Caco-2 (cell line): ENCODE measurements around the gene MT1M. TPM values are rescaled to one million over a fixed set of nuclear protein-coding genes. Genes with fewer than 3 reads are reported as not detected.
"Not testable (repeated sequence)": the region's sequence is repeated elsewhere in the genome, so short reads cannot be mapped to it uniquely, and the experiment has no call there.

Experiments
- Bru-seq: library from RNA; stranded (reverse); fragments of 400-500 nt; gene quantifications from one replicate; lab custom pipeline; 2021; lab: Mats Ljungman, UMichigan
- BruChase-seq, 2 experiments: library from RNA; stranded (reverse); fragments of 400-500 nt; gene quantifications; one replicate each; lab custom pipeline; 2021; lab: Mats Ljungman, UMichigan
- BruUV-seq: library from RNA; stranded (reverse); fragments of 400-500 nt; replicated peaks from 2 replicates; lab custom pipeline; 2021; lab: Mats Ljungman, UMichigan
- CTCF ChIA-PET: fragments of 300-600 bp; sonication (Branson Sonifier 250); formaldehyde crosslinking; loops from one replicate; lab custom pipeline; 2022; ENCODE audit warnings: antibody characterized with exemption; lab: Charles Lee
- POLR2A ChIA-PET: fragments of 300-600 bp; sonication (Branson Sonifier 250); formaldehyde crosslinking; loops from one replicate; lab custom pipeline; 2022; ENCODE audit warnings: antibody characterized with exemption; lab: Charles Lee
- DNase-seq, 2 experiments: peaks; one replicate each; pipeline versions ENCODE4 v3.0.0 to v3.0.0-alpha.2; 2020 to 2022
- H3K27me3 ChIP-seq: replicated peaks from 2 replicates; pipeline ENCODE4 v1.6.0; 2011; ENCODE audit warnings: low read length; ENCODE audit not compliant: control insufficient read depth, insufficient read depth
- H3K36me3 ChIP-seq: 2 replicates; pipeline ENCODE4 v1.5.1; 2011; ENCODE audit warnings: low read length; ENCODE audit not compliant: control insufficient read depth, insufficient read depth
- H3K4me1 ChIP-seq: fragments of 250-450 bp; sonication (Bioruptor Pico); 2 replicates; pipeline ENCODE4 v1.5.1; 2020; ENCODE audit warnings: mild to moderate bottlenecking
- H3K4me3 ChIP-seq: 2 replicates; pipeline ENCODE4 v1.5.1; 2011; ENCODE audit warnings: low read depth, mild to moderate bottlenecking, control low read depth, low read length
- H3K9me3 ChIP-seq: fragments of 250-450 bp; sonication (Bioruptor Pico); 2 replicates; pipeline ENCODE4 v1.5.1; 2020; ENCODE audit warnings: mild to moderate bottlenecking, moderate library complexity
- H3K27ac Mint-ChIP-seq: one replicate; pipeline ENCODE4 v1.8.0; 2022; ENCODE audit warnings: mixed read lengths; ENCODE audit not compliant: unreplicated experiment
- H3K27me3 Mint-ChIP-seq: one replicate; pipeline ENCODE4 v1.8.0; 2022; ENCODE audit warnings: mixed read lengths; ENCODE audit not compliant: insufficient read depth, unreplicated experiment
- H3K36me3 Mint-ChIP-seq: one replicate; pipeline ENCODE4 v1.8.0; 2022; ENCODE audit warnings: mild to moderate bottlenecking, mixed read lengths; ENCODE audit not compliant: insufficient read depth, unreplicated experiment
- H3K4me1 Mint-ChIP-seq: one replicate; pipeline ENCODE4 v1.8.0; 2022; ENCODE audit warnings: low read depth, mixed read lengths; ENCODE audit not compliant: unreplicated experiment
- H3K4me3 Mint-ChIP-seq: one replicate; pipeline ENCODE4 v1.8.0; 2022; ENCODE audit warnings: mild to moderate bottlenecking, moderate library complexity, mixed read lengths; ENCODE audit not compliant: unreplicated experiment
- H3K9me3 Mint-ChIP-seq: one replicate; pipeline ENCODE4 v1.8.0; 2022; ENCODE audit warnings: mixed read lengths; ENCODE audit not compliant: unreplicated experiment
- CTCF ChIP-seq, 2 experiments: fragments of 200-600 bp in 1 of 2; IDR thresholded peaks; 1 replicate in 1 of 2; 2 replicates in 1 of 2; pipeline versions ENCODE4 v1.5.1 to v1.8.0; 2011 to 2022; ENCODE audit warnings: antibody characterized with exemption in 1 of 2, control low read depth in 1 of 2, inconsistent platforms in 1 of 2, low read depth in 1 of 2, low read length in 1 of 2, mild to moderate bottlenecking in 1 of 2, moderate library complexity in 1 of 2; ENCODE audit not compliant: insufficient read depth in 1 of 2, severe bottlenecking in 1 of 2, unreplicated experiment in 1 of 2
- intact Hi-C: fragments of 100-400 bp; cut with micrococcal nuclease; formaldehyde crosslinking; loops from one replicate; pipeline ENCODE4 v1.10.0; 2022; ENCODE audit not compliant: unreplicated experiment
- long read RNA-seq: library from polyadenylated mRNA; stranded (forward); transcript quantifications from one replicate; pipeline ENCODE4 v2.0.0, GENCODE V29; 2022
- total RNA-seq: library from RNA; stranded (reverse); gene quantifications from 2 replicates; pipeline ENCODE4 v1.2.3, GENCODE V29; 2022

Gene MT1M
- total RNA-seq (not detected in 2 replicates), Bru-seq, nascent RNA (not detected), BruChase-seq, experiment 1, labeled RNA remaining after a 2-hour chase (not detected), BruChase-seq, experiment 2, labeled RNA remaining after a 6-hour chase (not detected)
- long read RNA-seq: 0 reads

- no peaks in the 10 kb centered on the region for H3K9me3 ChIP-seq
- Mint-ChIP-seq H3K4me3 (peak within 1 kb of the TSS; percentile 76), H3K36me3 (no peaks in the 10 kb centered on the region), H3K9me3 (no peaks in the 10 kb centered on the region), H3K4me1 (peaks cover 5% of the 10 kb centered on the region), H3K27me3 (peaks cover 28% of the 10 kb centered on the region), H3K27ac (no peak within 1 kb of the TSS)
- ChIA-PET POLR2A (no interaction called here), CTCF (no interaction called here)
- H3K4me3 ChIP-seq: peak within 1 kb of the TSS; percentile 26
- no TSS peak for BruUV-seq
- no peak for TF ChIP-seq CTCF (IDR thresholded peaks at IDR 0.05; ENCODE audit: insufficient read depth in 1 of 2, low read depth in 1 of 2, low read length in 1 of 2, severe bottlenecking in 1 of 2, unreplicated experiment in 1 of 2)
- no peak for DNase-seq
- H3K36me3 ChIP-seq: no peaks in the 10 kb centered on the region
- intact Hi-C loops: no loop called here
- peaks cover 8% of the 10 kb centered on the region for H3K27me3 ChIP-seq
- no peaks in the 10 kb centered on the region for H3K4me1 ChIP-seq
Measured at GRCh38 chr16:56632156-56632847, at the start of gene MT1M. Gene MT1M, plus strand, starts transcription at chr16:56632659. Its CDS starts 73 bp downstream, at chr16:56632732.

GRCh38 chr16:56582911-56583310 is 49.5 kb upstream of the MT1M start:
- H3K4me1 ChIP-seq, H3K36me3 ChIP-seq, intact Hi-C loops, H3K36me3 Mint-ChIP-seq, H3K9me3 ChIP-seq, DNase-seq, H3K4me3 ChIP-seq, POLR2A ChIA-PET, H3K9me3 Mint-ChIP-seq, H3K4me3 Mint-ChIP-seq, H3K27ac Mint-ChIP-seq, BruUV-seq, H3K27me3 ChIP-seq, H3K4me1 Mint-ChIP-seq: not testable (repeated sequence)
- CTCF ChIA-PET: interaction anchor here (1.5 kb wide), 1 partner anchor 18 kb away, joined by 3 read pairs; no protein-coding TSS in a partner anchor
- peaks cover 12% of the 10 kb centered on the region for H3K27me3 Mint-ChIP-seq

GRCh38 chr16:56583351-56584168 is 48.9 kb upstream of the MT1M start:
- TF ChIP-seq CTCF (IDR thresholded peaks at IDR 0.05; ENCODE audit: insufficient read depth in 1 of 2, low read depth in 1 of 2, low read length in 1 of 2, severe bottlenecking in 1 of 2, unreplicated experiment in 1 of 2): no peak
- no peaks in the 10 kb centered on the region for H3K27me3 ChIP-seq
- Mint-ChIP-seq H3K36me3 (no peaks in the 10 kb centered on the region), H3K27ac (no peak overlapping the region), H3K4me1 (no peaks in the 10 kb centered on the region), H3K4me3 (no peak overlapping the region), H3K27me3 (peaks cover 15% of the 10 kb centered on the region), H3K9me3 (no peaks in the 10 kb centered on the region)
- H3K9me3 ChIP-seq: no peaks in the 10 kb centered on the region
- intact Hi-C loops: no loop called here
- POLR2A ChIA-PET: no interaction called here
- BruUV-seq: no TSS peak
- H3K36me3 ChIP-seq: no peaks in the 10 kb centered on the region
- no peak for DNase-seq
- H3K4me1 ChIP-seq: no peaks in the 10 kb centered on the region
- CTCF ChIA-PET: no interaction called here
- H3K4me3 ChIP-seq: no peak overlapping the region
